Activated CD4-positive, alpha-beta T cell treated with anti-CD3 and anti-CD28 coated beads, Interleukin-2, amount 10 ng/mL, durations not matched to agents 7 days and 5 days (primary cell): ENCODE measurements around the gene DOCK4. TPM values are rescaled to one million over a fixed set of nuclear protein-coding genes. Genes with fewer than 3 reads are reported as not detected.

Experiments
- CTCF ChIA-PET: fragments of 350-600 bp; sonication (Branson Sonifier 250); formaldehyde crosslinking; loops from one replicate; lab custom pipeline; 2021; ENCODE audit warnings: antibody characterized with exemption; lab: Charles Lee
- POLR2A ChIA-PET: fragments of 350-600 bp; sonication (Branson Sonifier 250); formaldehyde crosslinking; loops from one replicate; lab custom pipeline; 2021; ENCODE audit warnings: antibody characterized with exemption; lab: Charles Lee
- DNase-seq: peaks from one replicate; pipeline ENCODE4 v3.0.0-alpha.2; 2020
- H3K27ac Mint-ChIP-seq: one replicate; pipeline ENCODE4 v1.8.0; 2021; ENCODE audit warnings: mild to moderate bottlenecking, moderate library complexity, mixed read lengths
- H3K27me3 Mint-ChIP-seq: one replicate; pipeline ENCODE4 v1.8.0; 2021; ENCODE audit warnings: mixed read lengths
- H3K36me3 Mint-ChIP-seq: one replicate; pipeline ENCODE4 v1.8.0; 2021; ENCODE audit warnings: low read depth, mixed read lengths
- H3K4me1 Mint-ChIP-seq: one replicate; pipeline ENCODE4 v1.8.0; 2021; ENCODE audit warnings: mixed read lengths
- H3K4me3 Mint-ChIP-seq: one replicate; pipeline ENCODE4 v1.8.0; 2021; ENCODE audit warnings: mild to moderate bottlenecking, moderate library complexity, mixed read lengths
- H3K9me3 Mint-ChIP-seq: one replicate; pipeline ENCODE4 v1.8.0; 2021; ENCODE audit warnings: mixed read lengths
- total RNA-seq, 2 experiments: library from RNA; stranded (reverse); gene quantifications; one replicate each; pipeline ENCODE4 v1.2.3, GENCODE V29; 2021

DOCK4 gene
- total RNA-seq, 2 experiments from 2014 or later, result 0.12 to 0.25 TPM

DNA sequence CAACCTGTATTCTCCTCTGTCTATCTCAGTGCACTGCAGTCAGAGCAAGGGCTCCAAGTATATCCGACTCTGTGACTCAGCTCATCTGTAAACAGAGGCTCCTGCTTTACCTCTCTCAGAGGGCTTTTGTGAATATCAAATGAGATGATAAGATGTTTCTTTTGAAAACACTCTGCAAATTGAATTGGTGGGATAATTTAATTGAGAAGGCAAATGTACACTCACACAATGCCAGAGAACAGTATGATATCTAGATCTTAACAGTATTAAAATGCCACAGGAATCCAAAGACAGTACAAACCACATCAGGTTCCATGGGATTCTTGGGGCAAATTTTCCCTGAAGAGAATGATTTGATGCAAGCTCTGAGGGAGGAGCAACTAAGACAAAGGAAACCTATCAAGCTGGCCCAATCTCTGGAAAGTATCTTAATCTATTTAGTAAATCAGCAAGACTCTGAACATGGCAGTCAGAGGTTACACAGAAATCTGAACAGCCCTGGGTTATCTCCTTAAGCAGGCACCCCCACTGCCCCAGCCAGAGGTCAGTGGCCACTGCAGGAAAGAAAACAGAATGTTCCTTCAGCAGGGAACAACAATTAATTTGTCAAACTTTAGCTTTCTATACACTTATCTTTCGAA lies 45.9 kb downstream of the DOCK4 start:
- Mint-ChIP-seq H3K9me3 (no peaks in the 10 kb centered on the region), H3K36me3 (no peaks in the 10 kb centered on the region), H3K27ac (no peak overlapping the region), H3K4me3 (no peak overlapping the region), H3K27me3 (peaks cover 10% of the 10 kb centered on the region), H3K4me1 (no peaks in the 10 kb centered on the region)
- POLR2A ChIA-PET, result no interaction called here
- CTCF ChIA-PET, result no interaction called here
- DNase-seq, result no peak

DNA sequence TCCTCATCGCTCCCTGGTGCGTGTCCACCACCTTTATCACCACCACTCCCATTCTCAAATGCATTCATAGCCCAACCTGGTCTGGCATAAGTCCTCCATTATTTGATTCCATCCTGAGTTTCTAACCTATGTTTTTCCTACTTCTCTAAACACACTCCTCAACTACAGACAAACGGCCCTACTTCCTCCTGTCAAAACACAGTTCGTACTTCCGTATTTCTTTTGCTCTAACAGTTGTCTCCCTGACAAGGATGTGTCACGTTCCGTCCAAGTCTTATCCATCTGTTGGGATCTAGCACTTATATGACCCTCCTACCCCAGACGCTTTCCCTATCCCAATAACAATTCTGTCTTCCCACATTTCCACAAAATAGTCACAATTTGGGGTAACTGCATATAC lies 46.8 kb downstream of the DOCK4 start:
- Mint-ChIP-seq H3K4me1 (no peaks in the 10 kb centered on the region), H3K36me3 (no peaks in the 10 kb centered on the region), H3K27ac (no peak overlapping the region), H3K27me3 (peaks cover 12% of the 10 kb centered on the region), H3K4me3 (no peak overlapping the region), H3K9me3 (no peaks in the 10 kb centered on the region)
- CTCF ChIA-PET, result no interaction called here
- POLR2A ChIA-PET, result no interaction called here
- DNase-seq, result no peak

DNA sequence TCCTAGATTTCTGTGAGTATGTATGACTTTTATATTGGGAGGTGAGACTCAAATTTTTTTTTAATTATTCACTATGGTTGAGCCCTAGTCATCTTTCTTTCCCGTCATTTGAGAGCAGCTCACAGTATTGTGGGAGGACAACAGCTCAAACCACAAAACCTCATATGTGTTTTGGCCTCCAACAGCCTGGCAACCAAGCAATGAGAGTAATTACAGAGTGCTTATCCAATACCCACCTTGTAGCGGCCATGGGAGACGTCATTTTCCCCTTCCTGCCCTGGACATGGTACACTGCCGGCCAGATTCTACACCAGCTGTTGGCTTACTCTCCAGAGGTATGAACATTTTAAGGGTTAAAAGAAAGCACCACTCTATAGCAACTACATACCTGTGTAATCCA lies 49.1 kb downstream of the DOCK4 start:
- no peaks in the 10 kb centered on the region for H3K4me1 Mint-ChIP-seq
- no peak for DNase-seq
- H3K4me3 Mint-ChIP-seq, result no peak overlapping the region
- no peaks in the 10 kb centered on the region for H3K9me3 Mint-ChIP-seq
- H3K36me3 Mint-ChIP-seq, result no peaks in the 10 kb centered on the region
- H3K27me3 Mint-ChIP-seq, result peaks cover 11% of the 10 kb centered on the region
- ChIA-PET CTCF (interaction anchor here (0.6 kb wide), 1 partner anchor 21 kb away, joined by 3 read pairs; no protein-coding TSS in a partner anchor), POLR2A (no interaction called here)
- no peak overlapping the region for H3K27ac Mint-ChIP-seq

DNA sequence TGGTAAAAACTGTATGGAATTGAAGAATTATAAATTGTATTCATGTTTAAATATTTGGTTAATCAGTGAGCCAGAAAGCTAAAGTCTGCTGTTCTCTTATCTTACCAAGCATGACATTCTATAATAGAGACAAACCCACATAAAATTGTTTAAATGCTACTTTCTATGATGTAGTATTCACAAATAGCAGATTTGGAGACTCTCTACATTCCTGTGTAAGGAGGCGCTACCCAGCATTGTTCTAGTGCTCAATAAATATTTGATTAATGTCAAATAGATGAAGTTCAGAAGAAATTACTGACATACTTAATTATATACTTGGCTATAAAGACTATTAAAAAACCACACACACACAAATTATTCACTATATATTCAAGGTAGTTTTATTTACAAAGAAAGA lies 49.8 kb downstream of the DOCK4 start:
- Mint-ChIP-seq H3K27me3 (peaks cover 12% of the 10 kb centered on the region), H3K36me3 (no peaks in the 10 kb centered on the region), H3K27ac (no peak overlapping the region), H3K9me3 (no peaks in the 10 kb centered on the region), H3K4me3 (no peak overlapping the region), H3K4me1 (no peaks in the 10 kb centered on the region)
- CTCF ChIA-PET, result interaction anchor here (0.6 kb wide), 1 partner anchor 21 kb away, joined by 3 read pairs; no protein-coding TSS in a partner anchor
- POLR2A ChIA-PET, result no interaction called here
- DNase-seq, result no peak

DNA sequence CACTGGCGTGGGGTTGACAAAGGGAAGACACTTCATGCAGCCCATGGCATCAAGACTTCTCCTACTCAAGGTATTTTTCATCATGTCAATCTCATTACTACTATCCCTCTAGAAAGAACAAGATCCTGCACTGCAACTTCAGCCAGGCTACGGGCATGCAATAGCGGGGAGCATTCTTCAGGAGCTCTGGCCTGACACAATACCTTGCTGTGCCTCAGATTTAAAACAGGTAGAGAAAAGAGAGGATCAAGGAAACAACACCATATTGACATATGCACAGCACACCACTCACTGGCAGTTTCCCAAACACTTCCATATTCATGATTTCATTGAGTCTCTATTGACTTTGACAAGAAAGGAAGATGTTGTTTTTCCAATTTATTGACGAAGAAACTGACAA lies 51.5 kb downstream of the DOCK4 start:
- H3K27ac Mint-ChIP-seq, result no peak overlapping the region
- H3K27me3 Mint-ChIP-seq, result peaks cover 14% of the 10 kb centered on the region
- ChIA-PET CTCF (no interaction called here), POLR2A (no interaction called here)
- H3K36me3 Mint-ChIP-seq, result no peaks in the 10 kb centered on the region
- H3K4me3 Mint-ChIP-seq, result no peak overlapping the region
- no peak for DNase-seq
- H3K9me3 Mint-ChIP-seq, result no peaks in the 10 kb centered on the region
- H3K4me1 Mint-ChIP-seq, result no peaks in the 10 kb centered on the region

DNA sequence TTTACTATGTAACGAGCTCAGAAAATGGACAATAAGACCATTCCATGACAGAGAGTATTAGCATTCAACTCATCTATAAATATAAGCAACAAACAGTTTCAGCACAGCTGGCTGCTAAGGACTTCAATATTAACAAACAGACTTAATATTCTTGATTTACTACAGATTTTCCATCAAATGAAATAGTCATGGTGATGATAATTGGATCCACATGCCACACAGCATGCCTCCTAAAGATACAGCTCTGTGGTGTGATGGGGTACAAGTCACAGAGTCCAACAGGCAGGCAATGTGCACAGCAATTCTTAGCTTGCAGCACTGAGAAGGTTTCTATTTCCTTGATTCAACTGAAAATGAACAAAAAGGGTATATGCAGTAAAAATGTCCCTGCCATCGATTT lies 54.0 kb downstream of the DOCK4 start:
- Mint-ChIP-seq H3K4me3 (no peak overlapping the region), H3K4me1 (no peaks in the 10 kb centered on the region), H3K27ac (no peak overlapping the region), H3K27me3 (peaks cover 14% of the 10 kb centered on the region), H3K36me3 (no peaks in the 10 kb centered on the region), H3K9me3 (no peaks in the 10 kb centered on the region)
- CTCF ChIA-PET, result interaction anchor here (0.7 kb wide), 1 partner anchor 245 kb away, joined by 4 read pairs; no protein-coding TSS in a partner anchor
- DNase-seq, result no peak
- POLR2A ChIA-PET, result interaction anchor here (0.5 kb wide), 1 partner anchor 56 kb away, joined by 3 read pairs; no protein-coding TSS in a partner anchor

DNA sequence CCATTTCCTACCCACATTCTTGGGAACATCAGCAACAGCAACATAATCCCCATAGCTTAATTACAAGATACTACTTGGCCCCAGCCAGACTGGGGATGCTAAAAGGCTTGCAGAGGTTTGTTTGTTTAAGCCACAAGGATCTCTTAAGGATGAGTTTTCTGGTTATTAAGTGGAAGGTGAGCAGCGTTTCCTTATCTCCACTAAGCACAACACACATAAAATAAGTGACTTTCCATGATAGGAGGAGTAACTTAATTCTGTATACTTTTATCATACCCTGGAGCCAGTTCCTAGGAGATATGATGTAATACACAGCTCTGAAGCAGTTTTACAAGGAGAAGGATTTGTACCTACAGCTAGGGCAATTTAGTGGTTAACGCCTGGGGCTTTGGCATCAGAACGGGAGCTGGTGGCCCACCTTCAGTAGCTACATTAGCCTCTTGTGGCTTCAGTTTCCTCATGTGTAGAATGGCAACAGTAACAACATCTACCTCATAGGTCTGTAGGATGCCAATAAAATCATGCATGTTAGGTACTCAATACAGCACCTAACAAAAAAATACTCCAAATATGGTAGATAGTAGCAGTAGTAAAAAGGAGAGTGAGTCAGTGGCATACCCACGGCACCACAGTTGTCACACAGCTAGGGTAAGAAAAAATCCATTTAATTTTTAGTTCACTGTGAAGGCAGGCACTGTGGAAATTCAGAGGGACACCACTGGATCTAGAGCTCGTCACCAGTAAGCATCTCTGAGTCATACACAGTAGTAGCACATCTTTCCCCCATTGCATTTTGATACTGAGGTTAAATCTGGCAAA lies 55.2 kb downstream of the DOCK4 start:
- H3K9me3 Mint-ChIP-seq, result no peaks in the 10 kb centered on the region
- POLR2A ChIA-PET, result no interaction called here
- CTCF ChIA-PET, result interaction anchor here (0.6 to 1.6 kb wide), 2 partner anchors 18 to 719 kb away, joined by 3 to 5 read pairs; no protein-coding TSS in a partner anchor
- H3K4me1 Mint-ChIP-seq, result no peaks in the 10 kb centered on the region
- no peak overlapping the region for H3K4me3 Mint-ChIP-seq
- no peak for DNase-seq
- H3K27me3 Mint-ChIP-seq, result peaks cover 14% of the 10 kb centered on the region
- no peak overlapping the region for H3K27ac Mint-ChIP-seq
- no peaks in the 10 kb centered on the region for H3K36me3 Mint-ChIP-seq

DNA sequence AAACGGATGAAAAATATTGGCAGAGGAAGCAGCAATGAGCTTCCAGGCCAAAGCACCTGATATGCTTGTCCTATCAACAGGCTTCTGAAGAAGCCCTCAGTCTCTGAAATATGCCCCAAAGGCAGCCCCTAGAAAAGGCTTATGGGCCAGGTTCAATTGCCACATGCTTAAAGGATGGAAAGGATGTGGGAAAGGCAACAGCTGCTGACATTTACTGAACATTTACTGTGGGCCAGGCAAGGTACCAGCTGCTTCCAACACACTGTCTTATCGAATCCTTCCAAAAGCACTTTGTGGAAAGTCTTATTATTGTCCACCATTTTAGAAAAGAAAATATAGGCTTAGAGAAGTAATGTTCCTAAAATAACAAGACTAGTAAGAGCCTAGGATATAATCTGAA lies 56.5 kb downstream of the DOCK4 start:
- no peaks in the 10 kb centered on the region for H3K9me3 Mint-ChIP-seq
- ChIA-PET CTCF (interaction anchor here (1.6 kb wide), 1 partner anchor 16 kb away, joined by 3 read pairs; no protein-coding TSS in a partner anchor), POLR2A (no interaction called here)
- H3K27me3 Mint-ChIP-seq, result peaks cover 14% of the 10 kb centered on the region
- H3K4me1 Mint-ChIP-seq, result no peaks in the 10 kb centered on the region
- H3K36me3 Mint-ChIP-seq, result no peaks in the 10 kb centered on the region
- H3K4me3 Mint-ChIP-seq, result no peak overlapping the region
- no peak overlapping the region for H3K27ac Mint-ChIP-seq
- DNase-seq, result no peak

DNA sequence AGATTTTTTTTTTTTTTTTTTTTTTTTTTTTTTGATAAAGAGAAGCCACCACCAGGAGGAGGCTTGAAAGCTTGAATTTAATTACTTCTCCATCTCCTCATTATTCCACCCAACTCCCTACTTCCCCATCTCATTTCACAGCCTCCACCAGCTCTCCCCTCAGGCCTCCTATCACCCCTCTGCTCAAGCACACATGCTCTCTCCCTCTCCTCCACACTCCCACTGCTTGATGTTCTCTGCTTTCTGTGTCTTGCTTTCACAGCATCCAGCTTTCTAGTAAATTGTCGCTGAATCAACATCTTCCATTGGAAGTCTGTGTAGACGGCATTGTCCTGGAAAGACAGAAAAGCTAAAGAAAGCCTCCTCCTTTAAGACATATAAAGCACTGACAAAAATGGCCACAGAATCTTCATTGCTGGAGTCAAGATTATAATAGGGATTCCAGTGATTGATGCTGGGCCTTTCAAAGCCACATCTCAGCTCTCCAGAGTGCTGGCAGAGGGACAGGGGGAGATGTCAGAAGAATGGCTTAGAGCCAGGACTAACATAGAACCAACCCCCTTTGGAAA lies 58.3 kb downstream of the DOCK4 start:
- ChIA-PET CTCF (no interaction called here), POLR2A (no interaction called here)
- DNase-seq, result no peak
- Mint-ChIP-seq H3K27ac (no peak overlapping the region), H3K27me3 (peaks cover 10% of the 10 kb centered on the region), H3K36me3 (no peaks in the 10 kb centered on the region), H3K4me3 (no peak overlapping the region), H3K4me1 (no peaks in the 10 kb centered on the region), H3K9me3 (no peaks in the 10 kb centered on the region)

DNA sequence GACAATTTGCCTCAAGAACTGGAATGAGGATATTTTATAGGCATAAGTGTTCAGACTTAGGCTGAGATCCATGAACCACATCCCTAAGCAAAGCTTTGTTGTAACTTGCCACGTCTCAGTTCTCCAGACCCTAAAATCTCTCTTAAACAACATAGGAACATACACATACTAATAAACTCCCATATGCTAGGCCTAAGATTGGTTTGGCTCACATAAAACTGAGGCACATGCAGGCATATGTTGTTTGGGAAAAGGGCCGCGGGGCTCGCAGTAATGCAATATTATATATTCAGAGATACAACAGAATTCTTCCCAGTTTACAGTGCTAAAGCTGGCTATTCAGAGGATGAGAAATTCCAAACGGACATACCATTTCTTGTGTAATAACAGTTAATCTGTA lies 61.0 kb downstream of the DOCK4 start:
- Mint-ChIP-seq H3K27ac (no peak overlapping the region), H3K9me3 (no peaks in the 10 kb centered on the region), H3K36me3 (no peaks in the 10 kb centered on the region), H3K4me3 (no peak overlapping the region), H3K27me3 (peaks cover 5% of the 10 kb centered on the region), H3K4me1 (no peaks in the 10 kb centered on the region)
- POLR2A ChIA-PET, result no interaction called here
- DNase-seq, result no peak
- CTCF ChIA-PET, result no interaction called here

DNA sequence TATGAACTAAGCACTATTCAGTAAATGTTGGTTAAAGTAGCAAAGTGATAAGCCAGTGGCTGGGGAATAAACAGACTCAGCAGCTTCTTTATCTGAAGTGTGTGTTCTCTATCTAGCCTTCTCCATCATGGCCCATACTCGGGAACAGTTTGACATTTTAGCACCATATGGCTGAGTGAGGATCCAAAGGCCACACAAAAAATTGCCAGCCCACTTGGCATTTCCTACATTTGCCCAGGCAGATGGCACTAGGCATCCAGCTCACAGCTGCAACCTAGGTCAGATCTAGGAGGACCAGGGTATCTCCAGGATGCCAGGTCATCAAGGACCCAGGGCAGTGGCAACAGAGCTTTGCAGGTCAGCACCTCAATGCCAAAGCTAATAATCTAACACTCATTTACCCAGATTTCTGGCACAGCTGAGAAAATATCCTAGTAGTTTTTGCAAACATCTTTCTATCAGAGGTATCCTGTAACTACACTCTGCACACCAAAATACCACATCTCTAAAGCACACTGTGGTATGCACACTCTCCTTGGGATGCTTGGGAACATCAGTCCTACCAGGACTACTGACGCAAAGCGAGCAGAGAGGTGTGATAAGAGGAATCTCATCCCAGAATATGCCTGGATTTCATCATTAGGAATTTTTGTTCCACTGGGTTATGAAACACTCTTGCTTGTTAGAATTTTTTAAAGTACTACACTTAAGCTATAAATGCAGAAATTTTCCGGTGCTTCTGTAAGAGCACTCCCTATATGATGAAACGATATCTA lies 61.7 kb downstream of the DOCK4 start:
- no peak for DNase-seq
- no peaks in the 10 kb centered on the region for H3K36me3 Mint-ChIP-seq
- POLR2A ChIA-PET, result no interaction called here
- CTCF ChIA-PET, result interaction anchor here (1.0 to 1.3 kb wide), 2 partner anchors 9 to 66 kb away, joined by 3 read pairs; no protein-coding TSS in a partner anchor
- H3K27me3 Mint-ChIP-seq, result peaks cover 5% of the 10 kb centered on the region
- no peak overlapping the region for H3K27ac Mint-ChIP-seq
- no peak overlapping the region for H3K4me3 Mint-ChIP-seq
- no peaks in the 10 kb centered on the region for H3K9me3 Mint-ChIP-seq
- no peaks in the 10 kb centered on the region for H3K4me1 Mint-ChIP-seq

DNA sequence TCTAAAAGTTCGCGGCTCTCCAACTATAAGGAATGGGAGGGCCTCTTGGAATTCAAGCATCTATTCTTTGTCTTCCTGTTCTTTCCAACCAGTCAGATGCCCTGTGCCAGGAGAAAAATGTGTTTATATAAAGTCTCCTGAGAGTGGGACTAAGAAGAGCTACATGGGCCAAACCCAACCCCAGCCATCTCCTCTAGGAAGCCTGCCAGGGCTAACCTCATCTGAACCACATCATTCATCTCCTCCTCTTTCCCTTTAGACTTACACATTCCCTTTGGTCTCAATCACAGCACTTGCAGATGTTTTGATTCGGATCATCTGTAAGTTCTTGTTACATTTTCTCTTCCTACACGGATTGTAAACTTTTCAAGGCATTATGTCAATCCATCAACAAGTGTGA lies 62.6 kb downstream of the DOCK4 start:
- Mint-ChIP-seq H3K27ac (no peak overlapping the region), H3K4me3 (no peak overlapping the region), H3K9me3 (no peaks in the 10 kb centered on the region), H3K36me3 (no peaks in the 10 kb centered on the region), H3K4me1 (no peaks in the 10 kb centered on the region), H3K27me3 (peaks cover 5% of the 10 kb centered on the region)
- CTCF ChIA-PET, result interaction anchor here (1.3 kb wide), 1 partner anchor 65 kb away, joined by 3 read pairs; no protein-coding TSS in a partner anchor
- POLR2A ChIA-PET, result no interaction called here
- DNase-seq, result no peak
